ENCODE data around the gene TNFSF4.
A peak's percentile ranks its signal among the peaks of the same experiment; 100 is the strongest.
"Not testable (repeated sequence)": the region's sequence is repeated elsewhere in the genome, so short reads cannot be mapped to it uniquely, and the experiment has no call there.

TNFSF4 gene

DNA sequence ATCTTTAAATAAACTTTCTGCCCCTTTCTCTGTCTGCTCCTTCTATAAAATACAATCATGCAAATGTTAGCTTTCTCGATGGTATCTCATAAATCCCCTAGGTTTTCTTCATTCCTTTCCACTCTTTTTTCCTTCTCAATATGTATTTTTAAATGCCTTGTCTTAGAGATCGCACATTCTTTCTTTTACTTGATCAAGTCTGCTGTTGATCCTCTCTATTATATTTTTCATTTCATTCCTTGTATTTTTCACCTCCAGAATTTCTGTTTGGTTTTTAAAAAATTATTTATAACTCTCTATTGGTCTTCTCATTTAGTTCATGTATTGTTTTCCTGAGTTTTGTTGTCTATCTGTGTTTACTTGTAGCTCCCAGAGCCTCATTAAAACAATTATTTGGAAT, 36.0 kb downstream of the TNFSF4 start:
- no peak overlapping the region for H3K27ac ChIP-seq
- no peak for DNase-seq (ENCODE audit: low read depth, low spot score)

DNA sequence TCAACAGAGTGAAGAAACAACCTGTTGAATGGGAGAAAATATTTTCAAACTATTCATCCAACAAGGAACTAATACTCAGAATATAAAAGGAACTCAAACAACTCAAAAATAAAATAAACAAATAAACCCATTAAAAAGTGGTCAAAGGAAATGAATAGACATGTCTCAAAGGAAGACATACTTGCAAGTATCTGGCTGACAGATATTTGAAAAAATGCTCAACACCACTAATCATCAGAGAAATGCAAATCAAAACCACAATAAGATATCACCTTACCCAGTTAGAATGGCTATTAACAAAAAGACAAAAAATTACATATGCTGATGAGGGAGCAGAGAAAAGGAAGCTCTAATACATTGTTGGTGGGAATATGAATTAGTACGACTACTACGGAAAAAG, 38.2 kb downstream of the TNFSF4 start:
- DNase-seq (ENCODE audit: low read depth, low spot score): no peak
- no peak overlapping the region for H3K27ac ChIP-seq

DNA sequence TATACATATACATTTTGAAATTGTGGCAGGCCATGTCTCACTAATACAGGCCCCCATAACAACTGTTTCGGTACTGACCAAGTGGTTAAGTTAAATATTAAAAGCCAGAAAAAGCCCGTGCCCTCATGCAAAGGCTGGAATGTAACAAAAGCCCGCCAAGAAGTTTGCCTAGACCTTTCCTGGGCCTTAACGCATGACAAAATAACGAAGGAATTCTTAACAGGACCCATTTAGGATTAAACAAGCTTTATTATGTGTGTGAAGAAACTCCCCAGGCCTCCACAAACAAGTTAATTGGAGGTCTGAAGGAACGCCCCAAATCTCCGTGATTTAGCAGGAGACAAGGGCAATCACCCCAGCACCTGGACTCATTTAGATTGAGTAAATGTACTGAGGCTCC, 42.4 kb downstream of the TNFSF4 start:
- H3K27ac ChIP-seq: no peak overlapping the region
- DNase-seq (ENCODE audit: low read depth, low spot score): no peak

DNA sequence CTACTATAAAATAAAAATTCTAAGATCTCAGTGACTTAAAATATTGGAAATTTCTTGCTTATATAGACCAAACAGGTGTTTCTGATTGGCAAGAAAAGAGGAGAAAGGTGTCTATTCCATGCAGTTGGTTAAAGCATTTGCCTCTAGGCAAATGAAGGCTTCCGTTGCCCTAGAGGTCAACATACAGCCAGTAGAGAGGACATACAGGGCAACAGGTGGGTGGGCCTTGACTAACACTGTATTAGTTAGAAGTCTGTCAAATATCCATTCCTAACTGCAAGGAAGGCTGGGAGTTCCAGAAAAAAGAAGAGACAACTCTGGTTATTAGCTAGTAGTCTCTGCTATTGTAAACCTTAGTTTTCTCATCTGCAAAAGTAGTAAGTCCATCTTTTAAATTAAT, 43.0 kb downstream of the TNFSF4 start:
- DNase-seq (ENCODE audit: low read depth, low spot score): no peak
- no peak overlapping the region for H3K27ac ChIP-seq

DNA sequence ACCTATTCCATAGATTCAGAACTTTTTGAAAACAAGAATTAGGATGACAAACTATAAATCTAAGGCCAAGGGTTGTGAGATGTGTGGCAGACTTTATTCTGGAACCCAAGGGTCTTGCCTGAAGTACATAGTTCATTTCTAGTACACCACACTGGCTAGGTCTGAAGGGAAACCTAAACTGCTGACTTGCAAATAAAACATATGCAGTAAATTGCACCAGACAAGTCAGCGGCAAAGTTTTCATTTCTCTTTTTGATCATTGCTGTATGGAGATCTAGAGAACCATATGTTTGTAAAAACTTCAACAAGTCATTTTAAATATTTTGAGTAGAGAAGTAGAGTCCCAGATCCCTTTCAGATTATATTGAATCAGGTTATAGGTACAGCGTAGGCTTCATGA, 43.9 kb downstream of the TNFSF4 start:
- H3K27ac ChIP-seq: no peak overlapping the region
- no peak for DNase-seq (ENCODE audit: low read depth, low spot score)

DNA sequence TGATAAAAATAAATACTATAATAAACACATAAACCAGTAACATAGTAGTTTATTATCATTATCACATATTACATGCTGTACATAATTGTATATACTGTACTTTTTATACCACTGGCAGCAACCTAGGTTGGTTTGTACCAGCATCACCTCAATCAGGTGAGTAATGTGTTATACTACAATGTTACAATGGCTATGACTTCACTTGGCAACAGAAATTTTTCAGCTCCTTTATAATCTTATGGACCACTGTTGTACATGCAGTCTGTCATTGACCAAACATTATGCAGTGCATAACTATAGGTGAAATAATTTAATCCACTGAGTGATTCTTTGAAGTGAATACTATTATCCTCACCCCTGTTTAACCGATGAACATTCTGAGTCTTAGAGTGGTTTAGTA, 44.5 kb downstream of the TNFSF4 start:
- peak overlapping the region; percentile 60 for H3K27ac ChIP-seq
- DNase-seq (ENCODE audit: low read depth, low spot score): no peak

DNA sequence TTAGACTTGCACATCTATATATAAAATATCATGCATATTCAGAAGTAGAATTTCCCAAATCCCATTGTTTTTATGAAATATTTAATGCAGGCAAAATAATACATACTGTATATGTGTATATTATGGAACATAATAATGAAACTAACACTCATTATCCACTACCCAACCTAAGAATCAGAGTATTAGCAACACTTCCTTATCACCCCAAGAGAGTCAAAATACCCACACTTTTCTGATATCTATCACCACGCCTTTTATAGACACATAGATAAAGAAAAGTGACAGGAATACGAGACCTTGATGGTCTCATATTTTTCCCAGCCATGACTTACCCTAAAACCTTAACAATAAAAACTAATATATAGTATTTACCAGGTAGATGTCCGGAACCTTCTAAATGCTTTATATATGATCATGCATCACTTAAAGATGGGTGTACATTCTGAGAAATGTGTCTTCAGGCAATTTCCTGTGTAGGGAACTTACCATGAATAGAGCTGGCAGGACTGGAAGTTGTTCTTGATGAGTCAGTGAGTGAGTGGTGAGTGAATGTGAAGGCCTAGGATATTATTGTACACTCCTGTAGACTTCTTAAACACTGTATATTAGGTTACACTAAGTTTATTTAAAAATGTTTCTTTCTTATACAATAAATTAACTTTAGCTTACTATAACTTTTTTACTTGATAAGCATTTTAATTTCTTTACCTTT, 45.5 kb downstream of the TNFSF4 start:
- H3K27ac ChIP-seq: peak overlapping the region; percentile 60
- DNase-seq (ENCODE audit: low read depth, low spot score): peak; percentile 61

DNA sequence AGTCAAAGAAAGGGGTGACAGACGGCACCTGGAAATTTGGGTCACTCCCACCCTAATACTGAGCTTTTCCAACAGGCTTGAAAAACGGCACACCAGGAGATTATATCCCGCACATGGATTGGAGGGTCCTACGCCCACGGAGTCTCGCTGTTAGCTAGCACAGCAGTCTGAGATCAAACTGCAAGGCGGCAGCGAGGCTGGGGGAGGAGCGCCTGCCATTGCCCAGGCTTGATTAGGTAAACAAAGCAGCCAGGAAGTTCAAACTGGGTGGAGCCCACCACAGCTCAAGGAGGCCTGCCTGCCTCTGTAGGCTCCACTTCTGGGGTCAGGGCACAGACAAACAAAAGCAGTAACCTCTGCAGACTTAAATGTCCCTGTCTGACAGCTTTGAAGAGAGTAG, 53.2 kb downstream of the TNFSF4 start:
- H3K27ac ChIP-seq; DNase-seq (ENCODE audit: low read depth, low spot score): not testable (repeated sequence)

DNA sequence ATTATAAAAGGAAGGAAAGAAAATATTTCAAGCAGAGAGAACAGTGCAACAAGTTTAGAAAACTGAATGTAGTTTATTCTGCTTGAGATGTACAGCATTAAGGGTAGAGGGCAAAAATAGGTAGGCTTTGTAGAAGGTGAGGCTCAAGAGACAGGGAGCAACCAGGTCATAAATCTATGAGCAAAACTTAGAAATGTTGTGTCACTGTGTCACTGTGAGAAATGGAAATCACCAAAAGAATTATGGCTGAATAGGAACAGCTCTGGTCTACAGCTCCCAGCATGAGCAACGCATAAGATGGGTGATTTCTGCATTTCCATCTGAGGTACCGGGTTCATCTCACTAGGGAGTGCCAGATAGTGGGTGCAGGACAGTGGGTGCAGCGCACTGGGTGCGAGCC, 53.6 kb downstream of the TNFSF4 start:
- no peak overlapping the region for H3K27ac ChIP-seq
- no peak for DNase-seq (ENCODE audit: low read depth, low spot score)

DNA sequence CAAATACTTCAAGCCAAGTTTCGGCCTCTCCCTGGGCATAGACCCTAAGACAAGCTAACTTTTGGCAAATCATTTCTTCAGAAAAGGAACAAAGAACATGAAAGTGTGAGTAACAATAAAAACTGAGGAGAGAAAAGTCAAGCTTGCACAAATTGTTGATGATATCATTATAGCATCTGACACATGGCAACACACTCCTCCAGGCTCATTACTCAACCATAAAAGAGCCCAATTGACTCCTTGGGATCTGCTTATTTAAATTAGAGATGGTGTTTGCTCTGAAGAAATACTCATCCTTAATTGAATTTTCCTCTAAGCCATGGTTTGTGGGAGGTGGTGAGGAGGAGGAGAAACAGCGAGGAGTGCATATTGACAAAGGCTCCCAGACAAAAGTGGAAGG, 54.5 kb downstream of the TNFSF4 start:
- H3K27ac ChIP-seq: no peak overlapping the region
- DNase-seq (ENCODE audit: low read depth, low spot score): no peak

DNA sequence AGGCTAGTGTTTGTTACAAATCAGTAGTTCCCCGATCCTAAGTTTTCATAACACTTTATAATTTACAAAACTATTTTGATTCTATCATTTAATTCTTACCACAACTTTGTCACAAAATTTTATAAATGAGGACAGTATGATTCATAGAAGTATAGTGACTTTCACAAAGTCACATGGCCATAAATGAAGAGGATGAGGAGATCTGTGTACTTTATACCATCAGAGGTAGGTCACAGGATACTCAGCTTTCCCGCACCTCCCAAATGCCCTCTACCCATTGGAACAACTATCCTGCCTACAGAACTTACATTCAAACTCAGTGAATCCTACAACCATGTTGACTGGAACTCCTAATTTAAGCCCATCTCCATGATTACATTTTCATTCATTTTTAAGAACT, 56.3 kb downstream of the TNFSF4 start:
- H3K27ac ChIP-seq: no peak overlapping the region

DNA sequence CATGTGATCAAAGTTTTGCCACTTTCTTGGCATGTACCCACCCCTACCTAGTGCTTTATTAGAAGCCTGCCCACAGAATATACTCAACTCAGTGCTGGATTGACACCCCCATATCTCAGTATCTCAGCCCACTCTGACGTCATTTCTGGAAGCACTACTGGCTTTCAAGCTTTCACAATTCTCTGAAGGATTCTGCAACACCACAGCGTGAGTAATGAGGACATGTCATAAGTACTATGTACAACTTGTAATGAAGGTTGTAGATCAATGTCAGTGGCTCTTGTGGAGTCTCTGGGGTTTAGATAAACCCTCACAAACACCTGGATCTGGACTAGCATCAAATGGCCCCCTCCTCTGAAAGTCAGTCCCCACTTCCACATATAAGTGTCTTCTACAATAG, 57.2 kb downstream of the TNFSF4 start:
- H3K27ac ChIP-seq: no peak overlapping the region
- peak; percentile 66 for DNase-seq (ENCODE audit: low read depth, low spot score)

More for the DNA sequence above, 56.3 kb downstream of the TNFSF4 start:
- DNase-seq (ENCODE audit: low read depth, low spot score): no peak

DNA sequence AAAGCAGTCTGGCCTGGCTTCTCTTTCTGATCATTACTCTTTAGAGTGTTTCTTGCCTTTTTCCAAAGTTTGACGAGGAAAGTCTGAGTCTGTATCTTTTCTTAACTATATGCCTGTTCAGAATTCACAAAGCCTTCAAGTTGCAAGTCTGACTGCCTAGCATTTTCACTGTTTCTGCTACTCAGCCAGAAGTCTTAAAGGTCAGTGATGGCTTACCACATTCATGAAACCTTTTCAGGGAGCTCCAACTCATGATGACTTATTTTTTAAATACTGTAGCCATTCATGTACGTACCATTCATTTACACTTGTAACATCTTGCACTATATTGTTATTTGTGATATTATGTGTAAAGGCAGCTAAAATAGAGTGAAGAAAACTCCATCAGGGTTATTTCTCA, 58.2 kb downstream of the TNFSF4 start:
- no peak overlapping the region for H3K27ac ChIP-seq
- no peak for DNase-seq (ENCODE audit: low read depth, low spot score)

DNA sequence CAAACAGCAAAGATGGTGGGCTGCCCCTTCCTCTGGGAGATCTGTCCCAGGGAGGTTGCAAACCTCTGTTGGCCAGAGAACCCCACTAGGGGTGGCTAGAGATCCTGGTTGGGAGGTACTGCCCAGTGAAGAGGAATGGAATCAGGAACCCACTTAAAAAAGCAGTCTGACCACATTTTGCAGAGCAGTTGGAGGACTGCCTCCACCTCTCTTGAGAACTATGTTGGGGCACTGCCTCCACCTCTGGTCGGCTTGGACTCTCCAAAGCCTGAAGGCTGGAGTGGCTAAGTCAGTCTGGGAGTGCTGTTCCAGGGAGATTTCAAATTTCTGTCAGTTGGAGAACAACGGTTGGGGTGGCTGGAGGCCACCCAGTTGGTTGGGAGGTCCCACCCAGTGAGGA, 58.6 kb downstream of the TNFSF4 start:
- H3K27ac ChIP-seq: no peak overlapping the region

DNA sequence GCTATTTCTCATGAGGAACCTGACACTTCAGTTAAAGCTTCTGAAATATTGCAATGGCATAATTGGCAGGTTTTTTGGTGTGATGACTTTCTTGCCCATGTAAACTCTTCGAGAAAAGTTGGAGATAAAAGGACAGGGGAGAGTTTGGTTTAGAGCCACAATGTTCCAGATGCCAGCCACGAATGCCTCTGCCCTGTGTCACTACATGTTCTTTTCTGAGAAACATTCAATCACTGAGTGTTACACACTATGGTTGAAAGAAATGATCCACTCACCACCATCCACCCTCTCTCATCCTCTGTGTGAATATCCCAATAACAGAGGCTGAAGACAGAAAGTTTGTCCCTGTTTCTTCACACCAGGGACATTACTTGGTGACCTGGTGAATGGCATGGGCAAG, 66.4 kb downstream of the TNFSF4 start:
- H3K27ac ChIP-seq: no peak overlapping the region
- no peak for DNase-seq (ENCODE audit: low read depth, low spot score)

More for the DNA sequence above, 58.6 kb downstream of the TNFSF4 start:
- DNase-seq (ENCODE audit: low read depth, low spot score): no peak

DNA sequence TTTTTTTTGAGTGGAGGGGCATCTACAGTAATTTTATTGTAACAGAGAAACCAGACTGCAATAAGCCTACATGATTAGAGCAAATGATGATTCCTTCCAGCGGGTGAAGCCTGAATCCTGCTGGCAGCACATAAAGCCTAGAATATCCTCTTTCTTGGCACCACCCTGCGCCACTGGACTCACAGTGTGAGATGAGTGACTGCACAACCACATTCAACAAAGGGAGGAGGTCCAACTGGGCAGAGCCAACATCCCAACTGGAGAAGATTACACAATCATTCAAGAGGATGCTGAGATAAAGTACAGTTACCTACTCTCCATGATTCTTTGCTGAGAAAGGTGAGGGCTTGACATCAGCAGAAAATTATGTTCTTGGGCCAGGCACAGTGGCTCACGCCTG, 67.4 kb downstream of the TNFSF4 start:
- DNase-seq (ENCODE audit: low read depth, low spot score): no peak
- H3K27ac ChIP-seq: no peak overlapping the region

DNA sequence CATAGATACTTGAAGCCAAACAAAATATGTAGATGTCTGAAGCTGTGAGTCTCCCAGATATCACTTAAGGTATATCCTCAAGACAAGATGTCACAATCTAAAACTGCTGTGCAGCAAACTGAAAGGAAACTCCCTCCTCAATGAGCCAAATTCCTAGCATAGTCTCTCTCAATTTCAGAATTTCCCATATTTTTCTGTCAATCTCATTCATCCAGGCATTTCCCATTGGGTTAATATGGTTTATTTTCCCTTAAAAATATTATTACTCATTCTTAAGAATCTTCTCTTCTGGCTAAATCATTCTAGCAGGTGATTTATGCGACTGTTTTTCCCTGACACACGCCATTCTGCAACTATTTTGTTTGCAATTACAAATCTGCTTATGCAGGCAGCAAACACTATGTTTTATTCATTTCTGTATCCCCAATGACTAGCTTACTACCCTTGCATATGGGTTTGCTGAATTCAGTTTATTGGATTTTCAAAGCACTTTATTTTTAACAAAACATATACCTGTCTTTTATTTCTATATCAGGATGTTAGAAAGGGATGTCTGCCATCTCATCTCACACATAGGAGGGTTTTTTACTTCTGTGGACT, 69.9 kb downstream of the TNFSF4 start:
- DNase-seq (ENCODE audit: low read depth, low spot score): no peak
- H3K27ac ChIP-seq: no peak overlapping the region

DNA sequence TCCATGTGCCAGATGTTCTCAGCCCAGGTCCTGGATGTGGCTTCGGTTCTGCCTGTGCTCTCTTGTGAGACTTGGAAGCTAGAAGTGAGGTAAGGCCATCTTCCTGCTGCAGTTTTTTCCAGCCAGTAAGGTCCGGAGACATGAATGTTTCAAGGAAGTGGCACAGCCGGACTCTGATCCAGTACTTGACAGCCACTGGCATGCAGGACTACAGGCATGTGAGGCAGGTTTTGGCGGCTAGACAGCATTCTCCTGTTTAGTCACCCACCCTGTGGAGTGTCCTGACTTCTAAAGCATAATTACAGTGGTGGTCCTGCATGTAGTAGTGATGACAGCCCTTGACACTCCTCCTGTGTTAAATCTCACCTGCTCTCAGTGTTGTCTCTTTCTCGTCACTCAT, 72.3 kb downstream of the TNFSF4 start:
- DNase-seq (ENCODE audit: low read depth, low spot score): no peak
- H3K27ac ChIP-seq: no peak overlapping the region

DNA sequence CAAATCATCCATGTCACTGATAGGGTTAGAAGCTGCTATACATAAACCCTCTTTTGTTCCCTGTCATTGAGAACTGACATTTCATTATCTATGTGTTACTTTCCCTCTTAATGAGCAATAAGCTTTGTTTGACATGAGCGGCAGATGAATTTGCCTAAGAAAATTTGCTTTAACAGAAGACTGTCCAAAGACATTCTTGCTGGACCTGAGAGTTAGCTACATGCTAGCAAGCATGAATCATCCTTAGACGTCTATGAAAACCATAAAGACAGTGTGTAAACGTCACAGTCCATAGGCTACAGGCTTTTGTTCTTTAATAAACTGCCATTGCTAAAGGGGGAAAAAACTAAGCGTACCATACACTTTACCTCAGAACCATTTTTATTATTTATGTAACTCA, 73.1 kb downstream of the TNFSF4 start:
- DNase-seq (ENCODE audit: low read depth, low spot score): no peak

More for the DNA sequence above, 73.1 kb downstream of the TNFSF4 start:
- H3K27ac ChIP-seq: no peak overlapping the region

Measured in epithelial cell of prostate (primary cell).